Bronchial epithelial cell (primary cell): ENCODE data around the gene INPP4B. TPM values are rescaled to one million over a fixed set of nuclear protein-coding genes. Genes with fewer than 3 reads are reported as not detected.
A peak's percentile ranks its signal among the peaks of the same experiment; 100 is the strongest.

Experiments
- DNase-seq: peaks from one replicate; pipeline ENCODE4 v3.0.0-alpha.2; 2010; ENCODE audit warnings: low read depth
- FAIRE-seq: peaks from 2 replicates; lab custom pipeline; 2011; peaks lifted over from hg19 to GRCh38; lab: Jason Lieb, UNC
- H3K27me3 ChIP-seq: 2 replicates; pipeline ENCODE4 v1.5.1; 2011; ENCODE audit warnings: low read length; ENCODE audit not compliant: control insufficient read depth, insufficient read depth
- H3K36me3 ChIP-seq: 2 replicates; pipeline ENCODE4 v1.5.1; 2011; ENCODE audit warnings: low read length; ENCODE audit not compliant: control insufficient read depth, insufficient read depth
- H3K4me3 ChIP-seq: 2 replicates; pipeline ENCODE4 v1.5.1; 2011; ENCODE audit warnings: mild to moderate bottlenecking, low read depth, low read length, control low read depth
- CTCF ChIP-seq: IDR thresholded peaks from 2 replicates; pipeline ENCODE4 v1.5.1; 2011; ENCODE audit warnings: mild to moderate bottlenecking, moderate library complexity, low read length, control low read depth, inconsistent platforms; ENCODE audit not compliant: insufficient read depth, severe bottlenecking
- total RNA-seq: library from RNA; depleted of rRNA; stranded (reverse); fragments of >200 nt; gene quantifications from 2 replicates; pipeline ENCODE4 v1.2.1, GENCODE V29; 2014

Gene INPP4B
- total RNA-seq, 1 donor from 2014 or later = 74.8 TPM

GRCh38 chr4:142637614-142638013 lies 208.5 kb downstream of the INPP4B start:
- H3K36me3 ChIP-seq = no peaks in the 10 kb centered on the region
- H3K4me3 ChIP-seq = no peak overlapping the region
- FAIRE-seq = no peak
- DNase-seq = no peak
- no peaks in the 10 kb centered on the region for H3K27me3 ChIP-seq
- no peak for TF ChIP-seq CTCF

- FAIRE-seq = no peak
- no peaks in the 10 kb centered on the region for H3K27me3 ChIP-seq
- H3K4me3 ChIP-seq = no peak overlapping the region
- no peak for TF ChIP-seq CTCF
- DNase-seq = no peak
- H3K36me3 ChIP-seq = no peaks in the 10 kb centered on the region
Observed at GRCh38 chr4:142631836-142632235, 214.3 kb downstream of the INPP4B start.

- Histone ChIP-seq H3K27me3 (no peaks in the 10 kb centered on the region), H3K4me3 (no peak overlapping the region), H3K36me3 (no peaks in the 10 kb centered on the region)
- DNase-seq (peak; percentile 75), FAIRE-seq (no peak)
- no peak for TF ChIP-seq CTCF
Observed at GRCh38 chr4:142615324-142615665, 230.8 kb downstream of the INPP4B start.

GRCh38 chr4:142614621-142615323 lies 231.3 kb downstream of the INPP4B start:
- no peak for TF ChIP-seq CTCF
- Histone ChIP-seq H3K27me3 (no peaks in the 10 kb centered on the region), H3K36me3 (no peaks in the 10 kb centered on the region), H3K4me3 (no peak overlapping the region)
- FAIRE-seq (no peak), DNase-seq (peak; percentile 56)

GRCh38 chr4:142607976-142608375 lies 238.1 kb downstream of the INPP4B start:
- no peak for DNase-seq
- Histone ChIP-seq H3K27me3 (no peaks in the 10 kb centered on the region), H3K4me3 (no peak overlapping the region), H3K36me3 (no peaks in the 10 kb centered on the region)
- FAIRE-seq = no peak
- no peak for TF ChIP-seq CTCF

- Histone ChIP-seq H3K27me3 (no peaks in the 10 kb centered on the region), H3K36me3 (no peaks in the 10 kb centered on the region), H3K4me3 (no peak overlapping the region)
- FAIRE-seq = no peak
- DNase-seq = peak; percentile 30
- no peak for TF ChIP-seq CTCF
Observed at GRCh38 chr4:142600952-142601351, 245.1 kb downstream of the INPP4B start.
